HepG2 (cell line): ENCODE measurements around the gene MEPCE. TPM values are rescaled to one million over a fixed set of nuclear protein-coding genes. Genes with fewer than 3 reads are reported as not detected.

Experiments used
- ATAC-seq: fragments of 200-7000 bp; cut with Tn5 transposase; 3 replicates; pipeline ENCODE4 v1.9.1; 2020; ENCODE audit warnings: mild to moderate bottlenecking, moderate library complexity
- BruUV-seq: library from RNA; stranded (reverse); fragments of 400-500 nt; replicated peaks from 2 replicates; lab custom pipeline; 2021; lab: Mats Ljungman, UMichigan
- CTCF ChIA-PET: fragments of 300-600 bp; formaldehyde crosslinking; extraction: SDS; loops from one replicate; lab custom pipeline; 2021; ENCODE audit warnings: low total read pairs, inconsistent platforms, low intra/inter-chr PET ratio; lab: Yijun Ruan, JAX
- POLR2A ChIA-PET: fragments of 350-600 bp; sonication (Branson Sonifier 250); formaldehyde crosslinking; loops from one replicate; lab custom pipeline; 2020; ENCODE audit warnings: antibody characterized with exemption, inconsistent platforms; lab: Yijun Ruan, JAX
- DNase-seq: peaks from one replicate; pipeline ENCODE4 v3.0.0-alpha.2; 2015; ENCODE audit warnings: low spot score
- FAIRE-seq: peaks from 3 replicates; lab custom pipeline; 2011; peaks lifted over from hg19 to GRCh38; lab: Jason Lieb, UNC
- H2AFZ ChIP-seq: one replicate; pipeline ENCODE4 v1.6.1; 2011; ENCODE audit warnings: low read length, inconsistent platforms
- H3K27ac ChIP-seq: fragments of 300-600 bp; 3 replicates; pipeline ENCODE4 v1.8.0; 2011; ENCODE audit warnings: mixed run types, mild to moderate bottlenecking, mixed read lengths, low read length, inconsistent platforms; ENCODE audit not compliant: insufficient read depth; ENCODE audit errors: extremely low read length
- H3K27me3 ChIP-seq, 2 experiments: fragments of 200-600 bp in 1 of 2; 2 replicates in 1 of 2; 3 replicates in 1 of 2; pipeline versions ENCODE4 v1.6.0 to v1.8.0; 2011; ENCODE audit warnings: low read length in 2 of 2, mild to moderate bottlenecking in 2 of 2, moderate library complexity in 2 of 2, inconsistent platforms in 1 of 2; ENCODE audit not compliant: insufficient read depth in 2 of 2, control insufficient read depth in 1 of 2
- H3K36me3 ChIP-seq, 2 experiments: fragments of 200-600 bp in 1 of 2; replicated peaks in 1 of 2; 2 replicates in 1 of 2; 3 replicates in 1 of 2; pipeline versions ENCODE4 v1.5.1 to v1.8.0; 2011; ENCODE audit warnings: low read length in 2 of 2, inconsistent platforms in 1 of 2; ENCODE audit not compliant: insufficient read depth in 2 of 2, control insufficient read depth in 1 of 2
- H3K4me1 ChIP-seq: 2 replicates; pipeline ENCODE4 v1.5.1; 2012; ENCODE audit warnings: low read length, inconsistent platforms; ENCODE audit not compliant: insufficient read depth
- H3K4me2 ChIP-seq: 2 replicates; pipeline ENCODE4 v1.6.0; 2011; ENCODE audit warnings: low read depth, low read length, inconsistent platforms
- H3K4me3 ChIP-seq, 3 experiments: fragments of 200-600 bp in 1 of 3; sonication (generic), shearing (Covaris generic) in 1 of 3; replicated peaks in 1 of 3; 2 replicates each; pipeline ENCODE4 v1.5.1; 2011 to 2016; ENCODE audit warnings: low read length in 3 of 3, inconsistent platforms in 2 of 3, low read depth in 2 of 3, mild to moderate bottlenecking in 2 of 3, control low read depth in 1 of 3, mixed read lengths in 1 of 3; ENCODE audit not compliant: insufficient read depth in 1 of 3
- H3K79me2 ChIP-seq: one replicate; pipeline ENCODE4 v1.6.1; 2011; ENCODE audit warnings: low read length, inconsistent platforms; ENCODE audit not compliant: insufficient read depth
- H3K9ac ChIP-seq: 2 replicates; pipeline ENCODE4 v1.6.0; 2011; ENCODE audit warnings: mild to moderate bottlenecking, low read depth, low read length, inconsistent platforms; ENCODE audit not compliant: insufficient read depth
- H3K9me3 ChIP-seq: 2 replicates; pipeline ENCODE4 v1.5.1; 2012; ENCODE audit warnings: mild to moderate bottlenecking, low read length
- H4K20me1 ChIP-seq: 2 replicates; pipeline ENCODE4 v1.6.0; 2011; ENCODE audit warnings: inconsistent platforms, mild to moderate bottlenecking, low read length, moderate library complexity; ENCODE audit not compliant: insufficient read depth
- BHLHE40 ChIP-seq: IDR thresholded peaks from 2 replicates; pipeline ENCODE4 v1.6.1; 2011; ENCODE audit warnings: low read length, improper control_type of control experiment
- HNRNPUL1 ChIP-seq: fragments of 200-400 bp; formaldehyde crosslinking; IDR thresholded peaks from 2 replicates; pipeline ENCODE4 v1.6.1; 2017; ENCODE audit warnings: low read depth, mild to moderate bottlenecking, low read length, moderate library complexity
- NR2F1 ChIP-seq, 2 experiments: fragments of 450-650 bp in 1 of 2; formaldehyde crosslinking in 1 of 2; IDR thresholded peaks; 2 replicates each; pipeline versions ENCODE4 v1.5.0 to v1.6.1; 2016 to 2020; ENCODE audit warnings: mild to moderate bottlenecking in 1 of 2, missing compliant biosample characterization in 1 of 2, missing genetic modification reagents in 1 of 2, moderate library complexity in 1 of 2
- PPARG ChIP-seq: conservative IDR thresholded peaks from 2 replicates; pipeline ENCODE4 v1.6.1; 2016; ENCODE audit warnings: missing biosample characterization, missing genetic modification reagents
- ZFP37 ChIP-seq: sonication (generic); formaldehyde crosslinking; IDR thresholded peaks from 2 replicates; pipeline ENCODE4 v1.4.0; 2020; ENCODE audit warnings: missing genetic modification reagents, borderline replicate concordance
- ZNF30 ChIP-seq: sonication (generic); formaldehyde crosslinking; IDR thresholded peaks from 2 replicates; pipeline ENCODE4 v1.5.0; 2020; ENCODE audit warnings: mild to moderate bottlenecking, missing genetic modification reagents
- ZNF33B ChIP-seq: sonication (generic); formaldehyde crosslinking; IDR thresholded peaks from 2 replicates; pipeline ENCODE4 v1.5.1; 2020; ENCODE audit warnings: mild to moderate bottlenecking, missing genetic modification reagents
- ZNF441 ChIP-seq: sonication (generic); formaldehyde crosslinking; IDR thresholded peaks from 2 replicates; pipeline ENCODE4 v1.7.0; 2021; ENCODE audit warnings: missing genetic modification reagents, borderline replicate concordance
- ZNF709 ChIP-seq: sonication (generic); formaldehyde crosslinking; IDR thresholded peaks from 2 replicates; pipeline ENCODE4 v1.5.0; 2020; ENCODE audit warnings: mild to moderate bottlenecking, missing genetic modification reagents
- ZNF768 ChIP-seq: sonication (generic); formaldehyde crosslinking; IDR thresholded peaks from 2 replicates; pipeline ENCODE4 v1.4.0; 2020; ENCODE audit warnings: missing genetic modification reagents
- WGBS: methylation state at CpG from one replicate; pipeline ENCODE4 v1.1.6; 2017; ENCODE audit warnings: low lambda C conversion rate; 5-methylcytosine and 5-hydroxymethylcytosine counted together
- in situ Hi-C: cut with HindIII; loops from 2 replicates; pipeline ENCODE4 v1.10.0; 2017; ENCODE audit warnings: low pct_unique_long_range_greater_than_20kb; ENCODE audit not compliant: extremely low pct_ligation_motif_present
- intact Hi-C: fragments of 100-400 bp; cut with micrococcal nuclease; formaldehyde crosslinking; loops from one replicate; pipeline ENCODE4 v1.10.0; 2022; ENCODE audit not compliant: unreplicated experiment
- polyA plus RNA-seq, 8 experiments: library from polyadenylated mRNA; depleted of rRNA in 3 of 8; stranded (reverse) in 7 of 8; unstranded in 1 of 8; fragments of >200 nt; fragmentation: Illumina TruSeq in 4 of 8; extraction: Trizol in 4 of 8; gene quantifications; 2 replicates each; pipeline versions ENCODE4 v1.2.1 to v1.2.3, GENCODE V29; 2011 to 2016; ENCODE audit warnings: low read depth in 4 of 8, missing spikeins in 1 of 8, mixed read lengths in 1 of 8; ENCODE audit not compliant: insufficient read depth in 1 of 8
- total RNA-seq, 5 experiments: library from RNA; depleted of rRNA; stranded (reverse); fragments of >200 nt; fragmentation: Illumina TruSeq; extraction: Trizol; gene quantifications; 2 replicates each; pipeline ENCODE4 v1.2.3, GENCODE V29; 2016; ENCODE audit warnings: low read depth in 1 of 5
- TF ChIP-seq, protein P1 (sequence below): sonication (generic); formaldehyde crosslinking; IDR thresholded peaks from 2 replicates; pipeline ENCODE4 v1.9.0; 2022; ENCODE audit warnings: low read depth, missing genetic modification reagents
- TF ChIP-seq, protein P2 (sequence below): sonication (generic); formaldehyde crosslinking; IDR thresholded peaks from 2 replicates; pipeline ENCODE4 v1.4.0; 2020; ENCODE audit warnings: missing genetic modification reagents
- TF ChIP-seq, protein P3 (sequence below): sonication (generic); formaldehyde crosslinking; IDR thresholded peaks from 2 replicates; pipeline ENCODE4 v1.4.0; 2020; ENCODE audit warnings: missing genetic modification reagents, borderline replicate concordance
- TF ChIP-seq, protein P4 (sequence below): sonication (generic); formaldehyde crosslinking; IDR thresholded peaks from 2 replicates; pipeline ENCODE4 v1.5.0; 2020; ENCODE audit warnings: missing genetic modification reagents

The MEPCE gene
- total and polyA plus RNA-seq, 2 of the 13 experiments (the other 11 are each of a cell fraction or from before 2014, with no cell fraction given), result 12.3 to 26.0 TPM

DNA sequence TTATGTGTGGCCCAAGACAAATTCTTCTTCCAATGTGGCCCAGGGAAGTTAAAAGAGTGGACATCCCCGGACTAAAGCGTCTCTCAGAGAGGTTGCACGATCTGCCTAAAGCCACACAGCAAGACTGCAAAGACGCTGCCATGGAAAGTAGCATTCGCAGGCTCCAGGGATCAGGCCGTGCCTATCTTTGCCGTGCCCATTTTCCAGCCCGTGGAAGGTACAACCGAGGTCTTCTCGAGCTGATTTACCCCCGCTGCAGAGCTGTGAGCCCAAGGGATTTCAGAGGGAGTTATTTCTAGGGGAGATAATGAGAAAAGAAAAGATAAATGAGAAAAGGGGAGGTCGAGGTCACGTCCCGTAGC is 53.1 kb downstream of the MEPCE start (continued):
- TF ChIP-seq, protein P1, sequence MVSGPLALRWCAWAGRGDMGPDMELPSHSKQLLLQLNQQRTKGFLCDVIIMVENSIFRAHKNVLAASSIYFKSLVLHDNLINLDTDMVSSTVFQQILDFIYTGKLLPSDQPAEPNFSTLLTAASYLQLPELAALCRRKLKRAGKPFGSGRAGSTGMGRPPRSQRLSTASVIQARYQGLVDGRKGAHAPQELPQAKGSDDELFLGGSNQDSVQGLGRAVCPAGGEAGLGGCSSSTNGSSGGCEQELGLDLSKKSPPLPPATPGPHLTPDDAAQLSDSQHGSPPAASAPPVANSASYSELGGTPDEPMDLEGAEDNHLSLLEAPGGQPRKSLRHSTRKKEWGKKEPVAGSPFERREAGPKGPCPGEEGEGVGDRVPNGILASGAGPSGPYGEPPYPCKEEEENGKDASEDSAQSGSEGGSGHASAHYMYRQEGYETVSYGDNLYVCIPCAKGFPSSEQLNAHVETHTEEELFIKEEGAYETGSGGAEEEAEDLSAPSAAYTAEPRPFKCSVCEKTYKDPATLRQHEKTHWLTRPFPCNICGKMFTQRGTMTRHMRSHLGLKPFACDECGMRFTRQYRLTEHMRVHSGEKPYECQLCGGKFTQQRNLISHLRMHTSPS, result 0 out of 2 replicates have a peak, but pooled peaks have one; percentile 16
- TF ChIP-seq, protein P2, sequence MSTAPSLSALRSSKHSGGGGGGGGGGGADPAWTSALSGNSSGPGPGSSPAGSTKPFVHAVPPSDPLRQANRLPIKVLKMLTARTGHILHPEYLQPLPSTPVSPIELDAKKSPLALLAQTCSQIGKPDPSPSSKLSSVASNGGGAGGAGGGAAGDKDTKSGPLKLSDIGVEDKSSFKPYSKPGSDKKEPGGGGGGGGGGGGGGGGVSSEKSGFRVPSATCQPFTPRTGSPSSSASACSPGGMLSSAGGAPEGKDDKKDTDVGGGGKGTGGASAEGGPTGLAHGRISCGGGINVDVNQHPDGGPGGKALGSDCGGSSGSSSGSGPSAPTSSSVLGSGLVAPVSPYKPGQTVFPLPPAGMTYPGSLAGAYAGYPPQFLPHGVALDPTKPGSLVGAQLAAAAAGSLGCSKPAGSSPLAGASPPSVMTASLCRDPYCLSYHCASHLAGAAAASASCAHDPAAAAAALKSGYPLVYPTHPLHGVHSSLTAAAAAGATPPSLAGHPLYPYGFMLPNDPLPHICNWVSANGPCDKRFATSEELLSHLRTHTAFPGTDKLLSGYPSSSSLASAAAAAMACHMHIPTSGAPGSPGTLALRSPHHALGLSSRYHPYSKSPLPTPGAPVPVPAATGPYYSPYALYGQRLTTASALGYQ, result 0 out of 2 replicates have a peak, but pooled peaks have one; percentile 33
- TF ChIP-seq ZNF768 (peak; percentile 99), ZNF709 (CRISPR knock-in tag) (0 out of 2 replicates have a peak, but pooled peaks have one; percentile 61)

DNA sequence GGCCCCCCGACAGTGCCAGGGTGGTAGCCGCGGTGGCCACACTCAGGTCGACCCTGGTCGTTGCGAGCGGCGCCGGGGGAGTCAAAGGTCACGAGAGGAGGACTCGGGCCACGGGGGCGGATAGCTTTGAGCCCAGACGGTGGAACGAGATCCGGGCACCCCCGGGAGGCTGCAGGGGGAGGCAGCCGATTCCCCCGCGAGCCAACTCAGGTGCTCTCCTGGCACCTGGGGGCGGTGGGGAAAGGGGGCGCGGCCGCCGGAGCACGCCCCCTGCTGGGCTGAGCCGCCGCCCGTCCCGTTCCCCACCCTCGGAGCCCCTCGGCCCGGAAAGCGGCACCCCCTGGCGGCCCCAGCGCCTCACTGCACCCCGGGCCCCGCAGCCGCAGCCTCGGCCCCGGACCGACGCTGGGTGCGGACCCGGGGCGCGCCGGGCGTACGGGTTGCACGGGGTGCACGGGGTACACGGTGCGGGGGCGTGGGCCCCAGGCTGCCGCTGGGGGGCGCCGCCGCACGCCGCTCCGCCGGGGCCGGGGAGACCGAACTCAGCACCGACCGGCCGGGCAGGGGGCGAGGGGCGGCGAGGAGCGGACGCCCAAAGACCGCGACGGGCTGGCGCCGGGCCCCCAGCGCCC is 53.6 kb downstream of the MEPCE start:
- POLR2A ChIA-PET, result no interaction called here
- H3K9ac ChIP-seq, result peak overlapping the region; percentile 10; the same call in 1 of the 2 replicates
- in situ Hi-C loops, result no loop called here
- TF ChIP-seq ZFP37 (CRISPR knock-in tag), result no peak
- no peak; the same call in 1 of the 2 replicates for TF ChIP-seq BHLHE40
- TF ChIP-seq ZNF441 (CRISPR knock-in tag), result peak; percentile 32; the same call in 1 of the 2 replicates
- TF ChIP-seq NR2F1 (CRISPR knock-in tag; IDR thresholded peaks at IDR 0.05), result peak; percentile 43 to 84; a peak in 3 of 4 replicates
- 0 out of 2 replicates have a peak, but pooled peaks have one; percentile 15 for TF ChIP-seq PPARG
- no peak for TF ChIP-seq ZNF30 (CRISPR knock-in tag)
- TF ChIP-seq, protein P3, sequence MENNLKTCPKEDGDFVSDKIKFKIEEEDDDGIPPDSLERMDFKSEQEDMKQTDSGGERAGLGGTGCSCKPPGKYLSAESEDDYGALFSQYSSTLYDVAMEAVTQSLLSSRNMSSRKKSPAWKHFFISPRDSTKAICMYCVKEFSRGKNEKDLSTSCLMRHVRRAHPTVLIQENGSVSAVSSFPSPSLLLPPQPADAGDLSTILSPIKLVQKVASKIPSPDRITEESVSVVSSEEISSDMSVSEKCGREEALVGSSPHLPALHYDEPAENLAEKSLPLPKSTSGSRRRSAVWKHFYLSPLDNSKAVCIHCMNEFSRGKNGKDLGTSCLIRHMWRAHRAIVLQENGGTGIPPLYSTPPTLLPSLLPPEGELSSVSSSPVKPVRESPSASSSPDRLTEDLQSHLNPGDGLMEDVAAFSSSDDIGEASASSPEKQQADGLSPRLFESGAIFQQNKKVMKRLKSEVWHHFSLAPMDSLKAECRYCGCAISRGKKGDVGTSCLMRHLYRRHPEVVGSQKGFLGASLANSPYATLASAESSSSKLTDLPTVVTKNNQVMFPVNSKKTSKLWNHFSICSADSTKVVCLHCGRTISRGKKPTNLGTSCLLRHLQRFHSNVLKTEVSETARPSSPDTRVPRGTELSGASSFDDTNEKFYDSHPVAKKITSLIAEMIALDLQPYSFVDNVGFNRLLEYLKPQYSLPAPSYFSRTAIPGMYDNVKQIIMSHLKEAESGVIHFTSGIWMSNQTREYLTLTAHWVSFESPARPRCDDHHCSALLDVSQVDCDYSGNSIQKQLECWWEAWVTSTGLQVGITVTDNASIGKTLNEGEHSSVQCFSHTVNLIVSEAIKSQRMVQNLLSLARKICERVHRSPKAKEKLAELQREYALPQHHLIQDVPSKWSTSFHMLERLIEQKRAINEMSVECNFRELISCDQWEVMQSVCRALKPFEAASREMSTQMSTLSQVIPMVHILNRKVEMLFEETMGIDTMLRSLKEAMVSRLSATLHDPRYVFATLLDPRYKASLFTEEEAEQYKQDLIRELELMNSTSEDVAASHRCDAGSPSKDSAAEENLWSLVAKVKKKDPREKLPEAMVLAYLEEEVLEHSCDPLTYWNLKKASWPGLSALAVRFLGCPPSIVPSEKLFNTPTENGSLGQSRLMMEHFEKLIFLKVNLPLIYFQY (CRISPR knock-in tag), result peak; percentile 82; the same call in 1 of the 2 replicates
- no peak for TF ChIP-seq HNRNPUL1
- TF ChIP-seq ZNF33B, result no peak
- TF ChIP-seq, protein P4, sequence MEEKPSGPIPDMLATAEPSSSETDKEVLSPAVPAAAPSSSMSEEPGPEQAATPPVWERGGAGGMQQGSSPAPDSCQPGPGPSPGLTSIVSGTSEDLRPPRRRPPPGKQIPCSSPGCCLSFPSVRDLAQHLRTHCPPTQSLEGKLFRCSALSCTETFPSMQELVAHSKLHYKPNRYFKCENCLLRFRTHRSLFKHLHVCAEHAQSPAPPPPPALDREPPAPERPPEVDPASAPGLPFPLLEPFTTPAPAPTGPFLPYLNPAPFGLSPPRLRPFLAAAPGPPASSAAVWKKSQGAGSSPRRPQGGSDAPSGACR (CRISPR knock-in tag), result no peak

More for the DNA sequence above, 53.6 kb downstream of the MEPCE start:
- Histone ChIP-seq H2AFZ (no peak overlapping the region), H3K79me2 (peaks cover 1% of the 10 kb centered on the region), H3K4me3 (peak overlapping the region; percentile 46 to 79 (median 65)), H3K27me3 (peaks cover 2 to 44% of the 10 kb centered on the region in 2 experiments; a peak in 3 of 5 replicates), H4K20me1 (no peaks in the 10 kb centered on the region), H3K4me2 (peak overlapping the region; percentile 80), H3K27ac (no peak overlapping the region), H3K36me3 (no peaks in the 10 kb centered on the region), H3K4me1 (peaks cover 60% of the 10 kb centered on the region), H3K9me3 (no peaks in the 10 kb centered on the region)
- DNase-seq, result peak; percentile 41
- CTCF ChIA-PET, result interaction anchor here (0.8 to 3.3 kb wide), 7 partner anchors 10 to 86 kb away, joined by 3 to 32 read pairs (median 5); no protein-coding TSS in a partner anchor
- intact Hi-C loops, result loop anchor here (1.0 to 5.0 kb wide), 2 partner anchors 14 to 699 kb away; partner anchors contain the start of gene NAT16
- BruUV-seq, result no TSS peak
- WGBS, result 0% methylated on average over 10 of the region's 79 CpGs
- peak; percentile 55 for ATAC-seq
- FAIRE-seq, result no peak
